HepG2 (cell line): Measurements from ENCODE around the gene PITHD1. TPM values are rescaled to one million over a fixed set of nuclear protein-coding genes. Genes with fewer than 3 reads are reported as not detected.
A peak's percentile ranks its signal among the peaks of the same experiment; 100 is the strongest.

ENCODE experiments used
- GATA4 ChIP-seq: sonication (generic); IDR thresholded peaks from 2 replicates; pipeline ENCODE4 v1.6.1; 2016; ENCODE audit warnings: antibody characterized with exemption, low read depth, borderline replicate concordance
- JDP2 ChIP-seq: sonication (generic); formaldehyde crosslinking; IDR thresholded peaks from 2 replicates; pipeline ENCODE4 v1.8.1; 2022; ENCODE audit warnings: missing genetic modification reagents, borderline replicate concordance
- SNAPC4 ChIP-seq: sonication (generic); formaldehyde crosslinking; IDR thresholded peaks from 2 replicates; pipeline ENCODE4 v1.4.0; 2020; ENCODE audit warnings: mild to moderate bottlenecking, missing genetic modification reagents
- ZBTB38 ChIP-seq: sonication (generic); formaldehyde crosslinking; IDR thresholded peaks from 2 replicates; pipeline ENCODE4 v1.5.1; 2020; ENCODE audit warnings: mild to moderate bottlenecking, missing genetic modification reagents
- ZNF547 ChIP-seq: sonication (generic); formaldehyde crosslinking; IDR thresholded peaks from 2 replicates; pipeline ENCODE4 v1.5.1; 2020; ENCODE audit warnings: mild to moderate bottlenecking, missing genetic modification reagents
- polyA plus RNA-seq, 8 experiments: library from polyadenylated mRNA; depleted of rRNA in 3 of 8; stranded (reverse) in 7 of 8; unstranded in 1 of 8; fragments of >200 nt; fragmentation: Illumina TruSeq in 4 of 8; extraction: Trizol in 4 of 8; gene quantifications; 2 replicates each; pipeline versions ENCODE4 v1.2.1 to v1.2.3, GENCODE V29; 2011 to 2016; ENCODE audit warnings: low read depth in 4 of 8, missing spikeins in 1 of 8, mixed read lengths in 1 of 8; ENCODE audit not compliant: insufficient read depth in 1 of 8
- total RNA-seq, 5 experiments: library from RNA; depleted of rRNA; stranded (reverse); fragments of >200 nt; fragmentation: Illumina TruSeq; extraction: Trizol; gene quantifications; 2 replicates each; pipeline ENCODE4 v1.2.3, GENCODE V29; 2016; ENCODE audit warnings: low read depth in 1 of 5
- TF ChIP-seq, protein P1 (sequence below): sonication (generic); formaldehyde crosslinking; conservative IDR thresholded peaks from 2 replicates; pipeline ENCODE4 v1.4.0; 2020; ENCODE audit warnings: missing genetic modification reagents
- TF ChIP-seq, protein P2 (sequence below): sonication (generic); formaldehyde crosslinking; IDR thresholded peaks from 2 replicates; pipeline ENCODE4 v1.4.0; 2020; ENCODE audit warnings: missing genetic modification reagents

The PITHD1 gene
- total and polyA plus RNA-seq, 2 of the 13 experiments (the other 11 are each of a cell fraction or from before 2014, with no cell fraction given): 28.0 to 37.3 TPM

GRCh38 chr1:23798662-23799142 is 20.5 kb downstream of the PITHD1 start (continued):
- TF ChIP-seq SNAPC4 (CRISPR knock-in tag): no peak
- peak; percentile 82; the same call in 1 of the 2 replicates for TF ChIP-seq ZBTB38 (CRISPR knock-in tag)
- TF ChIP-seq, protein P1, sequence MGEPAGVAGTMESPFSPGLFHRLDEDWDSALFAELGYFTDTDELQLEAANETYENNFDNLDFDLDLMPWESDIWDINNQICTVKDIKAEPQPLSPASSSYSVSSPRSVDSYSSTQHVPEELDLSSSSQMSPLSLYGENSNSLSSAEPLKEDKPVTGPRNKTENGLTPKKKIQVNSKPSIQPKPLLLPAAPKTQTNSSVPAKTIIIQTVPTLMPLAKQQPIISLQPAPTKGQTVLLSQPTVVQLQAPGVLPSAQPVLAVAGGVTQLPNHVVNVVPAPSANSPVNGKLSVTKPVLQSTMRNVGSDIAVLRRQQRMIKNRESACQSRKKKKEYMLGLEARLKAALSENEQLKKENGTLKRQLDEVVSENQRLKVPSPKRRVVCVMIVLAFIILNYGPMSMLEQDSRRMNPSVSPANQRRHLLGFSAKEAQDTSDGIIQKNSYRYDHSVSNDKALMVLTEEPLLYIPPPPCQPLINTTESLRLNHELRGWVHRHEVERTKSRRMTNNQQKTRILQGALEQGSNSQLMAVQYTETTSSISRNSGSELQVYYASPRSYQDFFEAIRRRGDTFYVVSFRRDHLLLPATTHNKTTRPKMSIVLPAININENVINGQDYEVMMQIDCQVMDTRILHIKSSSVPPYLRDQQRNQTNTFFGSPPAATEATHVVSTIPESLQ (CRISPR knock-in tag): no peak
- TF ChIP-seq JDP2 (CRISPR knock-in tag): no peak
- TF ChIP-seq GATA4: no peak
- TF ChIP-seq ZNF547 (CRISPR knock-in tag): no peak
- TF ChIP-seq, protein P2, sequence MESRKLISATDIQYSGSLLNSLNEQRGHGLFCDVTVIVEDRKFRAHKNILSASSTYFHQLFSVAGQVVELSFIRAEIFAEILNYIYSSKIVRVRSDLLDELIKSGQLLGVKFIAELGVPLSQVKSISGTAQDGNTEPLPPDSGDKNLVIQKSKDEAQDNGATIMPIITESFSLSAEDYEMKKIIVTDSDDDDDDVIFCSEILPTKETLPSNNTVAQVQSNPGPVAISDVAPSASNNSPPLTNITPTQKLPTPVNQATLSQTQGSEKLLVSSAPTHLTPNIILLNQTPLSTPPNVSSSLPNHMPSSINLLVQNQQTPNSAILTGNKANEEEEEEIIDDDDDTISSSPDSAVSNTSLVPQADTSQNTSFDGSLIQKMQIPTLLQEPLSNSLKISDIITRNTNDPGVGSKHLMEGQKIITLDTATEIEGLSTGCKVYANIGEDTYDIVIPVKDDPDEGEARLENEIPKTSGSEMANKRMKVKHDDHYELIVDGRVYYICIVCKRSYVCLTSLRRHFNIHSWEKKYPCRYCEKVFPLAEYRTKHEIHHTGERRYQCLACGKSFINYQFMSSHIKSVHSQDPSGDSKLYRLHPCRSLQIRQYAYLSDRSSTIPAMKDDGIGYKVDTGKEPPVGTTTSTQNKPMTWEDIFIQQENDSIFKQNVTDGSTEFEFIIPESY: peak; percentile 91
- TF ChIP-seq, all 625 proteins: peak for 8
